NCI-H2107 (cell line): Measurements from ENCODE around the gene CERS6.
"Not testable (repeated sequence)": the region's sequence is repeated elsewhere in the genome, so short reads cannot be mapped to it uniquely, and the experiment has no call there.

Source experiments
- DNase-seq: peaks from one replicate; lab custom pipeline; 2025; lab: John Stamatoyannopoulos, UW

CERS6 gene

GRCh38 chr2:168468354-168468753 is 12.3 kb downstream of the CERS6 start:
- no peak for DNase-seq

DNA sequence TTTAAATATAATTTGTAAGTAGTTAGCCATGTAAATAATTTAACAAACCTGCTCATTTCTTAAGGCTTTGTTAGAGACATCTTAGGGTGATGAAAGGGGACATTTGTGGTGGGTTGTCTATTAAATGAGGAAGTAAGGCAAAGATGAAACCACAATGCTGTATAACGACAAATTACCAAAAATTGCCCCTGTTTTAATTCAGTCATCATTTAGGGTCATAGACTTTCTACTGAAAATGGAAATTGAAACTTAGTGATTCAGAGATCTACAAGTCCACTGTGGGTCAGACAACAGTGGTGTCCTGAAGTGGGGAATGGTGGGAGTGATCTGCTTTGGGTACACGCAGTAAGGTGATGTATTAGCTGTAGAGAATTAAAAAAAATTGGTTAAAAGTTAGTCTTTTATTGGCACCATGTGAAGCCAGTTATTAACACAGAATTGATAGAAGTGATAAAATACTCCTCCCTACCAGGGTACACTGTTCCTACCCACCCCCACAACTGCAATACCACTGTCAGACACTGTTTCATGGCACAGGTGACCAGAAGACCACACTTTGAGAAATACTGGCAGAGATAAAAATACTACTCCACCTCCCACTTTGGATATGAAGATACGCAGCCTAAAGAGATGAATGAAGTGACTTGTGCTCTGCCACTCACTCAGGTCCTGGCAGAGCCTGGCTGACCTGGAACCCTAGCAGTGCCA is 13.4 kb downstream of the CERS6 start:
- DNase-seq: no peak

- DNase-seq: peak; percentile 14
Observed at GRCh38 chr2:168470320-168471162, 14.5 kb downstream of the CERS6 start.

- no peak for DNase-seq
Observed at GRCh38 chr2:168471163-168471475, 15.0 kb downstream of the CERS6 start.

GRCh38 chr2:168475636-168476035 is 19.6 kb downstream of the CERS6 start:
- no peak for DNase-seq

GRCh38 chr2:168478206-168478605 is 22.1 kb downstream of the CERS6 start:
- DNase-seq: no peak

DNA sequence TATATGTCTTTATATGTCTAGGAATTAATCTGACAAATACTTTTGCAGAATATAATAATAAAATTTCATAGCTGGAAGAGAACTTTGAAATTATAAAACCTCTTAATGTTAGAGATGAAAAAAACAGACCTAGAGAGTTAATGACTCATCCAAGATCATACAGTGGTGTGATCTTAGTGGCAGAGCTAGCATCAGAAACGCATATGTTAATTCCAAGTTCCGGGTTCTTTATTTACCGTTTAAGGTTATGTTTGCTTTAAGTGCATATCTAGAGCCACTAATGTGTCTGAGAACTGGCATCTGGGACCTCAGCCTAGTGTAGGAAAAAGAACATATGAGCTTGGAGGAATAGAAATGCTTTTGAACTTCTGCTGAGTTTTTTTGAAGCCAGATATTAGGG is 24.3 kb downstream of the CERS6 start:
- DNase-seq: no peak

- DNase-seq: no peak
Observed at GRCh38 chr2:168480825-168481585, 24.9 kb downstream of the CERS6 start.

- DNase-seq: no peak
Observed at GRCh38 chr2:168482269-168482668, 26.2 kb downstream of the CERS6 start.

- DNase-seq: no peak
Observed at GRCh38 chr2:168482952-168483831, 27.1 kb downstream of the CERS6 start.

GRCh38 chr2:168486477-168486876 is 30.4 kb downstream of the CERS6 start:
- DNase-seq: no peak

- DNase-seq: no peak
Observed at GRCh38 chr2:168490015-168490874, 34.2 kb downstream of the CERS6 start.

GRCh38 chr2:168490946-168491605 is 35.0 kb downstream of the CERS6 start:
- no peak for DNase-seq

DNA sequence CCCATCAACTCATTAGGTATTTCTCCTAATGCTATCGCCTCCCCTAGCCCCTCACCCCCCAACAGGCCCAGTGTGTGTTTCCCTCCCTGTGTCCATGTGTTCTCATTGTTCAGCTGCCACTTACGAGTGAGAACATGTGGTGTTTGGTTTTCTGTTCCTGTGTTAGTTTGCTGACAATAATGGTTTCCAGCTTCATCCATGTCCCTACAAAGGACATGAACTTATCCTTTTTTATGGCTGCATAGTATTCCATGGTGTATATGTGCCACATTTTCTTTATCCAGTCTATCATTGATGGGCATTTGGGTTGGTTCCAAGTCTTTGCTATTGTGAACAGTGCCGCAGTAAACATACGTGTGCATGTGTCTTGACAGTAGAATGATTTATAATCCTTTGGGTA is 35.7 kb downstream of the CERS6 start:
- DNase-seq: not testable (repeated sequence)

DNA sequence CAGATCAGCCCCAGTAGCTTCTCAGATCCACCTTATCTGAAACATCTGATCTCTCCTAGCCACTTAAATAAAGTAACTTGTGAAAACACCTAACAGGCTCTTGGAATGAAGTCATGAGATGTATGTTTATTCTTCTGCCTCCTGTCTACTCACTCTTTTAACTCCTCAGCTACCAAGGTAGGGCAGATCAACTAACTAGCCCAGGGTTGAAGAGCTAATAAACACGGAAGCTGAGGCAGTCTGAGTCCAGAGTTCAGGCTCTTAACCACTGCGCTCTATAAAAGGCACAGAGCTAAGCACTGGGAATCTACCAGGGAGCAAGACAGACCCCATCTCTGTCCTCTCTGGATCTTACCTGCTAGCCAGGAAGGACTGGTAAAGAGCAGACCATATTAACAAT is 37.1 kb downstream of the CERS6 start:
- DNase-seq: not testable (repeated sequence)

DNA sequence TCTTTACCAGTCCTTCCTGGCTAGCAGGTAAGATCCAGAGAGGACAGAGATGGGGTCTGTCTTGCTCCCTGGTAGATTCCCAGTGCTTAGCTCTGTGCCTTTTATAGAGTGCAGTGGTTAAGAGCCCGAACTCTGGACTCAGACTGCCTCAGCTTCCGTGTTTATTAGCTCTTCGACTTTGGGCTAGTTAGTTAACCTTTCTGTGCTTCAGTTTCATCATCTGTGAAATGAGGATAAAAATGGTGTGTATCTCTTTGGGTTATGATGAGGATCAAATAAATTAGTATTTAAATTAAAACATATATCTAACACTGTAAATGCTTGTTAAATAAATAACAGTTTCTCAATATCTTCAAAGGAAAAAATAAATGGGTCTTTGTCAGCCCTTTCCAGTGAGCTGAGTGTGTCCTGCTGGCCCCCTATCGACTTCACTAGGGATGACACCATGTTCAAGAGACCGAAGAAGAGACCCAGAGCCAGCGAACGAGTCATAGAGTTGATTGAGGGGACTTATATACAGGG is 38.2 kb downstream of the CERS6 start:
- no peak for DNase-seq

DNA sequence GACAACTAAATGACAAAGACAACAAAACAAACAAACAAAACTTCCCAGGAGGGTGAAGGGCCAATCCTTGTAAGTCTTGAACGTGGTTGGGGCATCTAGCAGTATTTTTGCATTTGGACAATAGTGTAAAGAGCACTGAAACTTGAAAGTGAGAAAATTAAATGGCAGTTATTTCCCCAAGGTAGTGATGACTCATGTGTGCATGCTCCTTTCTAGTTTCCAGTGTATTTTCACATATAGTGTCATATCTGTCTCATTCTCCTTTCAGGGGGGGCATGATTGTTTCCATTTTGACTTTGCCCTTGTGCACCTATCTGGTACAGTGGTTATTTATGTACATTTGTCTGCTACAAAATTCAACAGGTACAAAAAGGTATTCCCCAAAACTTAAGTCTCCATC is 39.5 kb downstream of the CERS6 start:
- no peak for DNase-seq

DNA sequence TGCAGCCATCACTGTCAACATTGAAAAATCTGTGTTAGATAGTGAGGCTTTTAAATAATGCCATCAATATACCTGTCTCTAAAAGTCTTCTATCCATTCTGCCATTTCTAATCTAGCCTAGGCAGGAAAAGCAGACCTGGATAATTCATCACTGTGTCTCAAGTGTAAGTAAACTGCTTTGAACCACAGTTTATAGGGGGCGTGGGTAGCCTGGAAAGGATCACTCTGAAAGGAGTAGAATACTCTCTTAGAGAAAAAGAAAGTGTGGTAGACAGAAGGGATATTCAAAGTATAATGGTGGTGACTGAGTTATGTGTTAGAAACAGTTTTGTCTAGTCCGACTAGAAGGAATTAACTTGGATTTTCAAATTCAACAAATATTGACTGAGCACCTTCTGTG is 40.8 kb downstream of the CERS6 start:
- no peak for DNase-seq

- DNase-seq: no peak
Observed at GRCh38 chr2:168499500-168499899, 43.4 kb downstream of the CERS6 start.

DNA sequence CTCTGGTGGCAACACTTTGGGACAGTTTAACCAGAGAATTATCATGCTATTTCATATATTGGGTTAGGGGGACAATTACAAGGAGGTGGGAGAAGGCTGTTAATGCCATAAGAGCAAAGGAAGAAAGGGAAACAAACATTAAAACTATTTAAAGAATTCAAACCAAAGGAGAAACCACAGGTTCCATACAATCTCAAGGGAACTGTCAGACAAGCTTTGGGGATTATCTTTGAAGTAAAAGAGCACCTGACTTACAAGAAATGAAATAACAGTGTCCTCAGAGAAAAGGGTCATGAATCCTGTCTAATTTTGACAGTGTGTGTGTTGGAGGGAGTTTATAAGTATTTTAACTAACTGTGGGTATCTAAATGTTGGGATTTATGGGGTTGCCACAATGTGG is 44.4 kb downstream of the CERS6 start:
- no peak for DNase-seq
